ENCODE results near the gene STK16. TPM values are rescaled to one million over a fixed set of nuclear protein-coding genes. Genes with fewer than 3 reads are reported as not detected.

The STK16 gene
- total and polyA plus RNA-seq, 2 of the 13 experiments (the other 11 are each of a cell fraction or from before 2014, with no cell fraction given) = 28.0 to 50.9 TPM

DNA sequence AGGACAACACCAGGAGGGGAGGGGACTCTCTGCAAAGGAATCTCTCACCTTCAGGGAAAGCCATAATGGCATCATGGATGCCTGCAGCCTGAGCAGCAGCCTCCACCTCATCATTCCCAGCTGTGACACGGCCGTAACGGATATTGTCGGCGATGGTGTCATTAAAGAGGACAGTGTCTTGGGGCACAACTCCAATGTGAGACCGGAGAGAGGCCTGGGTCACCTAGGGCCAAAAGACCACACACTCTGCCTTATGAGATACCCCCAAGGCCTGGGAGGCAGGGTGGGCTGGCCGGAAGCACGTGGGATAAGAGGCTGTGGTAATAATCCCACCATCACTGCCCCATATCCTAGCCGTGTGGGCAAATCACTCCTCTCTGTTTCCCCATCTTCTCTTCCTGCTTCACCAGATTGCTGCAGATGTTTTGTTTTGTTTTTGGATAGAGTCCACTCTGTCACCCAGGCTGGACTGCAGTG is 34.4 kb upstream of the STK16 start:
- intact Hi-C loops (cut with micrococcal nuclease; ENCODE audit: unreplicated experiment) (loop anchor here (1.0 kb wide), 1 partner anchor 40 kb away; no protein-coding TSS in a partner anchor), in situ Hi-C loops (cut with HindIII; ENCODE audit: extremely low pct_ligation_motif_present, low pct_unique_long_range_greater_than_20kb) (no loop called here)
- ChIA-PET POLR2A (interaction anchor here (1.0 to 3.4 kb wide), 7 partner anchors 10 to 51 kb away, joined by 4 to 20 read pairs (median 7); partner anchors contain the start of genes ANKZF1, ATG9A, CNPPD1 and NHEJ1), CTCF (ENCODE audit: low intra/inter-chr PET ratio, low total read pairs) (interaction anchor here (1.3 to 2.5 kb wide), 3 partner anchors 39 to 51 kb away, joined by 3 to 28 read pairs (median 17); partner anchors contain the start of gene NHEJ1)
- peaks cover 34 to 58% of the 10 kb centered on the region in 2 experiments for H3K36me3 ChIP-seq (replicated peaks in 1 of 2; ENCODE audit: control insufficient read depth in 1 of 2, insufficient read depth in 2 of 2, low read length in 2 of 2)
- no peak overlapping the region for H3K4me2 ChIP-seq (ENCODE audit: low read depth, low read length)
- H3K4me3 ChIP-seq (replicated peaks in 1 of 3; ENCODE audit: insufficient read depth in 1 of 3, low read depth in 2 of 3, low read length in 3 of 3) = no peak overlapping the region
- no peak overlapping the region for H3K9ac ChIP-seq (ENCODE audit: insufficient read depth, low read depth, low read length)
- H3K27me3 ChIP-seq (ENCODE audit: control insufficient read depth in 1 of 2, insufficient read depth in 2 of 2, low read length in 2 of 2) = no peaks in the 10 kb centered on the region; a peak in 1 of 5 replicates
- WGBS (ENCODE audit: low lambda C conversion rate) = 95% methylated on average over 9 of the region's 9 CpGs
- FAIRE-seq (no peak), ATAC-seq (no peak), DNase-seq (ENCODE audit: low spot score) (no peak)
- H3K4me1 ChIP-seq (ENCODE audit: insufficient read depth, low read length) = peaks cover 69% of the 10 kb centered on the region
- TF ChIP-seq ZNF136 (CRISPR knock-in tag; IDR thresholded peaks at IDR 0.05; ENCODE audit: low read depth) = no peak
- TF ChIP-seq, protein P1, sequence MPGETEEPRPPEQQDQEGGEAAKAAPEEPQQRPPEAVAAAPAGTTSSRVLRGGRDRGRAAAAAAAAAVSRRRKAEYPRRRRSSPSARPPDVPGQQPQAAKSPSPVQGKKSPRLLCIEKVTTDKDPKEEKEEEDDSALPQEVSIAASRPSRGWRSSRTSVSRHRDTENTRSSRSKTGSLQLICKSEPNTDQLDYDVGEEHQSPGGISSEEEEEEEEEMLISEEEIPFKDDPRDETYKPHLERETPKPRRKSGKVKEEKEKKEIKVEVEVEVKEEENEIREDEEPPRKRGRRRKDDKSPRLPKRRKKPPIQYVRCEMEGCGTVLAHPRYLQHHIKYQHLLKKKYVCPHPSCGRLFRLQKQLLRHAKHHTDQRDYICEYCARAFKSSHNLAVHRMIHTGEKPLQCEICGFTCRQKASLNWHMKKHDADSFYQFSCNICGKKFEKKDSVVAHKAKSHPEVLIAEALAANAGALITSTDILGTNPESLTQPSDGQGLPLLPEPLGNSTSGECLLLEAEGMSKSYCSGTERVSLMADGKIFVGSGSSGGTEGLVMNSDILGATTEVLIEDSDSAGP (CRISPR knock-in tag; IDR thresholded peaks at IDR 0.05; ENCODE audit: borderline replicate concordance) = peak; percentile 29; the same call in 1 of the 2 replicates
- peak; percentile 33; the same call in 1 of the 2 replicates for TF ChIP-seq ZBTB38 (CRISPR knock-in tag; IDR thresholded peaks at IDR 0.05)
- no peak for TF ChIP-seq JUNB (CRISPR knock-in tag; IDR thresholded peaks at IDR 0.05; ENCODE audit: borderline replicate concordance)
- peak; percentile 75 for TF ChIP-seq RBM22 (optimal IDR thresholded peaks at IDR 0.05; ENCODE audit: low read length)
- 0 out of 2 replicates have a peak, but pooled peaks have one; percentile 50 for TF ChIP-seq TOPORS (CRISPR knock-in tag; IDR thresholded peaks at IDR 0.05)
- TF ChIP-seq ZNF329 (CRISPR knock-in tag; IDR thresholded peaks at IDR 0.05; ENCODE audit: low read depth) = 0 out of 2 replicates have a peak, but pooled peaks have one; percentile 14
- TF ChIP-seq GFI1 (CRISPR knock-in tag; IDR thresholded peaks at IDR 0.05; ENCODE audit: borderline replicate concordance) = 0 out of 2 replicates have a peak, but pooled peaks have one; percentile 21
- TF ChIP-seq, protein P2, sequence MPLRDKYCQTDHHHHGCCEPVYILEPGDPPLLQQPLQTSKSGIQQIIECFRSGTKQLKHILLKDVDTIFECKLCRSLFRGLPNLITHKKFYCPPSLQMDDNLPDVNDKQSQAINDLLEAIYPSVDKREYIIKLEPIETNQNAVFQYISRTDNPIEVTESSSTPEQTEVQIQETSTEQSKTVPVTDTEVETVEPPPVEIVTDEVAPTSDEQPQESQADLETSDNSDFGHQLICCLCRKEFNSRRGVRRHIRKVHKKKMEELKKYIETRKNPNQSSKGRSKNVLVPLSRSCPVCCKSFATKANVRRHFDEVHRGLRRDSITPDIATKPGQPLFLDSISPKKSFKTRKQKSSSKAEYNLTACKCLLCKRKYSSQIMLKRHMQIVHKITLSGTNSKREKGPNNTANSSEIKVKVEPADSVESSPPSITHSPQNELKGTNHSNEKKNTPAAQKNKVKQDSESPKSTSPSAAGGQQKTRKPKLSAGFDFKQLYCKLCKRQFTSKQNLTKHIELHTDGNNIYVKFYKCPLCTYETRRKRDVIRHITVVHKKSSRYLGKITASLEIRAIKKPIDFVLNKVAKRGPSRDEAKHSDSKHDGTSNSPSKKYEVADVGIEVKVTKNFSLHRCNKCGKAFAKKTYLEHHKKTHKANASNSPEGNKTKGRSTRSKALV (CRISPR knock-in tag; IDR thresholded peaks at IDR 0.05) = no peak
- TF ChIP-seq, protein P3, sequence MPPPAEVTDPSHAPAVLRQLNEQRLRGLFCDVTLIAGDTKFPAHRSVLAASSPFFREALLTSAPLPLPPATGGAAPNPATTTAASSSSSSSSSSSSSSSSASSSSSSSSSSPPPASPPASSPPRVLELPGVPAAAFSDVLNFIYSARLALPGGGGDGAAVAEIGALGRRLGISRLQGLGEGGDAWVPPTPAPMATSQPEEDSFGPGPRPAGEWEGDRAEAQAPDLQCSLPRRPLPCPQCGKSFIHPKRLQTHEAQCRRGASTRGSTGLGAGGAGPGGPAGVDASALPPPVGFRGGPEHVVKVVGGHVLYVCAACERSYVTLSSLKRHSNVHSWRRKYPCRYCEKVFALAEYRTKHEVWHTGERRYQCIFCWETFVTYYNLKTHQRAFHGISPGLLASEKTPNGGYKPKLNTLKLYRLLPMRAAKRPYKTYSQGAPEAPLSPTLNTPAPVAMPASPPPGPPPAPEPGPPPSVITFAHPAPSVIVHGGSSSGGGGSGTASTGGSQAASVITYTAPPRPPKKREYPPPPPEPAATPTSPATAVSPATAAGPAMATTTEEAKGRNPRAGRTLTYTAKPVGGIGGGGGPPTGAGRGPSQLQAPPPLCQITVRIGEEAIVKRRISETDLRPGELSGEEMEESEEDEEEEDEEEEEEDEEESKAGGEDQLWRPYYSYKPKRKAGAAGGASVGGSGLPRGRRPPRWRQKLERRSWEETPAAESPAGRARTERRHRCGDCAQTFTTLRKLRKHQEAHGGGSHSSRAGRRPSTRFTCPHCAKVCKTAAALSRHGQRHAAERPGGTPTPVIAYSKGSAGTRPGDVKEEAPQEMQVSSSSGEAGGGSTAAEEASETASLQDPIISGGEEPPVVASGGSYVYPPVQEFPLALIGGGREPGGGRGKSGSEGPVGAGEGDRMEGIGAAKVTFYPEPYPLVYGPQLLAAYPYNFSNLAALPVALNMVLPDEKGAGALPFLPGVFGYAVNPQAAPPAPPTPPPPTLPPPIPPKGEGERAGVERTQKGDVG (CRISPR knock-in tag; IDR thresholded peaks at IDR 0.05; ENCODE audit: borderline replicate concordance) = peak; percentile 31; the same call in 1 of the 2 replicates
- TF ChIP-seq AGO2 (optimal IDR thresholded peaks at IDR 0.05; ENCODE audit: low read depth, low read length) = peak; percentile 19
- no peak for TF ChIP-seq SMYD3 (CRISPR knock-in tag; IDR thresholded peaks at IDR 0.05)
- peaks cover 6% of the 10 kb centered on the region for H3K79me2 ChIP-seq (ENCODE audit: insufficient read depth, low read length)
- no peaks in the 10 kb centered on the region for H3K9me3 ChIP-seq (ENCODE audit: low read length)
- no peaks in the 10 kb centered on the region for H4K20me1 ChIP-seq (ENCODE audit: insufficient read depth, low read length)
- peak overlapping the region; percentile 38 for H3K27ac ChIP-seq (ENCODE audit: extremely low read length, insufficient read depth, low read length)
- BruUV-seq (replicated peaks) = no TSS peak
- H2AFZ ChIP-seq (ENCODE audit: low read length) = no peak overlapping the region
